Fibroblast of upper back skin (primary cell): Measurements from ENCODE around the gene CD151.
A peak's percentile ranks its signal among the peaks of the same experiment; 100 is the strongest.

ENCODE experiments used
- DNase-seq: peaks from one replicate; pipeline ENCODE4 v3.0.0-alpha.2; 2013

The CD151 gene

DNA sequence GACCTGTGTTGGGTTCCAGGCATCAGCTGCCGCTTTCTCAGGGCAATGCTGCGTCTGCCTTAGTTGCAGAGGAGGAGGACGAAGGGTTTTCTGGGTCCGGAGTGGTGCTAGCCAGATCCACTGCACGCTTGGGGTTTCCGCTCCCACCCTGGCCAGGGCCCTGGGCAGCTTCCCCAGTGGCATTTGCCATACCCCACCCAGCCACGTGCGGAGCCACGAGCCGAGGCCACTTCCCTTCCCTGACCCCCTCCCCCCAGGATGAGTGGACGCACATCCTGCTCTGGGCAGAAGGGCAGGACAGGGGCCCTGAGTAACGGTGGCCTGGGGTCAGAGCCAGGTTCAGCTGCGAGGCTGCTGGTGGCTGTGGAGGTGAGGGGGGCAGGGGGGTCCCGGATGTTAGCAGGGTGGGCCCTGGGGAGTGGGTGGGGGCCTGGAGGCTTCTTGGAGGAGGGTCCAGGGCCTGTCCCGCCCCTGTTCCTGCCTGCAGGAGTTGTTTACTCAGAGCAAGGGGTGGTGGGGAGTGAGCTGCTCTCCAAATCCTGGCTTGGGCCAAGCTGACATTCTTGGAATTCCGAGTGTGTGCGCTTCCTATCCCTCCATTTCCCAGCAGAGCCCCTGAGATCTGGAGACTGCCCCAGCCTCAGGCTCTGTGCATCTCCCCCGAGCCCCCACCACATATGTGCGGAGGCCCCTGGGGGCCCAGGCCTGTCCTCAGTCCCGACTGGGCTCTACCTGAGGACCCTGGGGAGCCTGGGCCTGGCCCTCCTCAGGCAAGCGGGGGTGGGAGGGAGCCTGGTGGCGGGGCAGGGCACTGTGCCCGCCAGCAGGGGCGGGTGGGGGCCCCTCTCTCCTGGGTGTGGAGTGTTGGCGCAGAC lies 11.3 kb downstream of the CD151 start:
- peak; percentile 97 for DNase-seq

DNA sequence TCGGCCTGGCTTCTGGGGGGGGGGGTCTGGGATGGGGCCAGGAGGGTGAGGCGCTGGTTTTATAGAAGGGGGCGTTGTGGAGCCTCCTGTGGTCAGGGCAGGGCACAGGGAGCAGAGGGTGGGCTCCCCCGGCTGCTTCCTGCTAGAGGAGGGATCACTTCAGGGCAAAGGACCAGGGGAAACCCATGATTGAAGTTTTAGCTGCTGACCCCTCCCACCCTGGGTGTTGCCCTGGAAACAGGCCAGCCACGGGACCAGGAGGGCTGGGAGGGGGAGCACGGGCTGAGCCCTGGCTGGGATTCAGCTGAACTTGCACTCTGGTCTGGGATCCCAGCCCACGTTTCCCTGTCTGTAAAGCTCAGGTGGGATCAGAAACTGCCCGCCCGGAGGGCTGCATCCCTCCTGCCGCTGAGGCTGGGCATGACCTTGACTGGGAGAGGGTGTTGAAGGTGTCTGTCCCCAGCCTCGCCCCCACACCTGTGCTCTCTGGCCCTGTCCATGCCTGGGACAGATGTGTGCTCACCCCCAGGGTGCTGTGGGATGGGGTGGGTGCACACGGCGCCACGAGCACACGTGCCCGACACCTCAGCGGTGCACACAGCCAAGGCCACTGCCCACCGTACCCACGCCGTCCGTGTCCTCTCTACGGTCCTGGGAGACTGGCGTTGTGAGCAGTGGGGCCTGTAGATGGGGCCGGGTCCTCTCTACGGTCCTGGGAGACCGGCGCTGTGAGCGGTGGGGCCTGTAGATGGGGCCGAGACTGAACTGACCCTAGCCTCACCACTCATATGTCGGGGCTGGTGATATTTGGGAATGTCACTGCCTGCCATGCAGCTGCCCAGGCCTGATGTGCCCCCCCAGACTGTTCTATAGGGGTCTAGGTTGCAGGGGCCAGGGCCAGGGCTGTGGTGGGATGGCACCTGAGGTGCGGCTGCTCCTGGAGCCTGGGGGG lies 12.2 kb downstream of the CD151 start:
- peak; percentile 92 for DNase-seq

DNA sequence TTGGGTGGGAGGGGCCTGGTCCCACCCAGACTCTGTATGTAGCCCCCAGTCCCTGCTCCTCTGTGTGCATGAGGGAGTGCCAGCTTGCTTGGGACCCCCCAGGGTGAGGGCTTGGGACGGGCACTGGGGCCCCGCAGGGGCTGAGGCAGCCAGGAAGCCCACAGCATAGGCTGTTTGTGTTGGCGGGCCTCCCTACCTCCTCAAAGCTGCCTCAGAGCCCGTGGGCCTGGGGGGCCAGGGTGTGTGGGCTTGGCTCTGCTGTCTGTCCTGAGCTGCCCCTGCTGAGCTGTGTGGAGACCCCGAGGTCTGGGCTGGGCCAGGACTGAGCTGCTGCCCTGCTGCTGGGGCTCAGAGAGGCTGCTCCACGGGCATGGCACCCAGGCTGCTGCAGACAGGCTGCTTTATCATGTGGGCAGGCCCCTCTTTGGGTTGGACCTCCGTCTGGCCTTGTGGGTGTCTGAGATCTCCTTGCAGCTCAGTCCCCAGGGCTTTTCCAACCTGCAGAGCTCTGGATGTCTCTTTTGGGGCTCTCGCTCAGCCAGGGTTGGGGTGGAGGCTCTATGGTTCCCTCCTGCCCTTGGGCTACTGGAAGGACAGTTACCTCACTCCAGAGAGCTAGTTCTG lies 13.2 kb downstream of the CD151 start:
- DNase-seq, result peak; percentile 64

DNA sequence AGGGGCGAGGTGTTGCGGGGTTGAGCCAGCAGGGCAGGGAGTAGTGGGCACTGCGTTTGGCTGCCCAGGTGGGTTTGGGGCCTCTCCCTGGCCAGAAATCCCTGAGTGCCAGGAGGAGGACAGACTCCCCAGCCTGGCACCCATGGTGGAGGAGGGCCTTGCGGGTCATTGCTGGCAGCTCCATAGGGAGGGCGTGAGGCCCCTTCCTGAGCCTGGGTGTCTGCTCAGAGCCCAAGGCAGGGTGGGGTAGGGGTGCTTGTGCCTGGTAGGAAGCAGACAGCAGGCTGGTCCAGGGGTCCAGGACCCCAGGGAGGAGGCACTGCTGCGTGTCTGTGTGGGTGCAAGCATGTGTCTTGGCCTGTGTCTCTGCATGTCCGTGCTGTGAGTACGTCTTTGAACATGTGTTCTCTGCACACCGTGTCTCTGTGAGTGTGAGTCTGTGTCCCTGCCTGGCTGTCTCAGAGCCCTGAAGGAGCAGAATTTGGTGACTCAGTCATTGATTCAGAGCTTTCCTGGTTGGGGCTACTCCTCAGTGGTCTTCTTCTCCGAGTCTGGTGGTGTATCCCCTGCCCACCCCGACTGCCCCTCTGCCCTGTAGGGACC lies 13.8 kb downstream of the CD151 start:
- no peak for DNase-seq

DNA sequence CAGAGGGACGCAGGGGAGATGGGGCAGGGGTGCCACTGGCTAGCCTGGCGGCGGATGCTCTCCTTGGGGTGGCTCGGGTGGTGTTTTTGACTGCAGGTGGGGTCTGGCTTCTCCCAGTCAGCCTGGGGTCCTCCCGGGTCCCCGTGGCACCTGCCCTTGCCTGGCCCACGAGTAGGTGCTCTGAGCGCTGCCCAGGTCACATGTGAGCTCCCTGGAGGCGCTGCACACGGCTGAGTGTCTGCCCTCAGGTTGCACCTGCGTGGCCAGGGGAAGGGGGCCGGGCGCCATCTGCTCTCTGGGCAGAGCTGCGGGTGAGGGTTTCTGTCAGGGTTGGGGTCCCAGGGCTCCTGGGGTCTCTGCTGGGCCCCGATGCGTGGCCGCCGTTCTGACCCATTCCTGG lies 15.1 kb downstream of the CD151 start:
- DNase-seq, result no peak

DNA sequence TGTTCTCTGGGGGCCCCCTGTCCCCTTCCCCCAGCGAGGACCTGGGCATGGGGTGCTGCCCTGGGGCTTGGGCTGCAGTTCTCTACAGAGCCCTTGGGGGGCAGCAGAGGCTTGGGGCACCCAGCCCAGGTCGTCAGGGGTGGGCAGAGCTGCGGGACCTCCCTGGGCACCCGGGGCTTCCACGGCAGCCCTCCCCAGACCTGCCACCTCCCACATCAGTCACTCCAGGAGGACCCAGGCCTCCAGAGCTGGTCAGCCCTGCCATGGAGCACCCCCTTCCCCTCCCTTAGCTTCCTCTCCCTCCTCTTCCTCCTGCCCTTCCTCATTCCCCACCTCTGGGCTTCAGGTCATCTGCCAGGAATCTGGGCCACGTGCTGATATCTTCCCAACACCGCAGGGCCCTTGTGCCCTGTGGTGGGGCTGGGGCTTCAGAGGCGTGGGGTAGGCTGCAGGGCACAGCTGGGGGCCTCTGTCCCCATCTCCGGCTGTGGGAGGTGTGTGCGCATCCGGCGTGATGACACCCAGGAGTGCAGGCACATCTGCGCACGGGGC lies 15.7 kb downstream of the CD151 start:
- DNase-seq, result no peak

DNA sequence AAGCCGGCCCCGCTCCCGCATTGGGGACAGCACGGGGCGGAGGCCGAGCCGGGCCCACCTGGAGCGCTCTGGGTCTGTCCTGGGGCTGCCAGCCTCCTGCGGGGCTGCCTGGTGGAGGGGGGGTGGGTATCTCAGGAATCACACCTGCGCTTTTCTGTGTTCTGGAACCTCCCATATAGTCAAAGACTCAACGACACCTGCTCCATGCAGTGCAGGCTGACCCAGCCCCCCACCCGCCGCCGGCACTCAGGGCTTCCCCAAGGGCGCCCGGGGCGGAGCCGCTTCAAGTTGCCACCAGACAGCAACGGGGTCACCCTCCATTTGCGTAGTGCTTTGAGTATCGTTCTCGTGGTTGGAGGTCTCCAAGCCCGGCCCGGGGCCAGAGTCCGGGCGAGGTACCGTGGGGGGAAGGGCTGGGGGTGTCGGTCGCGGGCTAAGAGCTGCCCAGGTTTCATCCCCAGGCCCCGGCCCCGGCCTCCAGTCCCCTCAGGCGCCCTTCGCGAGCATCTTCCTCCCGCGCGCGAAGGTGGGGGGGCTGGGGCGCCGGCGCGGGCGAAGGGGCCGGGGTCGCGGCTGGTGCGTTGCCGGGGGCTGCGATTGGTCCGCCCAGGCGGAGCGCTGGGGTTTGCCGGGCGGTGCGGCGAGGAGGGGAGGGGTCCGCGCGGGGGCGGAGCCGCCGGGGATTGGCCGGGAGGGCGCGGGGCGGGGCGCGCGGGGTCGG lies 16.5 kb downstream of the CD151 start:
- DNase-seq, result no peak

DNA sequence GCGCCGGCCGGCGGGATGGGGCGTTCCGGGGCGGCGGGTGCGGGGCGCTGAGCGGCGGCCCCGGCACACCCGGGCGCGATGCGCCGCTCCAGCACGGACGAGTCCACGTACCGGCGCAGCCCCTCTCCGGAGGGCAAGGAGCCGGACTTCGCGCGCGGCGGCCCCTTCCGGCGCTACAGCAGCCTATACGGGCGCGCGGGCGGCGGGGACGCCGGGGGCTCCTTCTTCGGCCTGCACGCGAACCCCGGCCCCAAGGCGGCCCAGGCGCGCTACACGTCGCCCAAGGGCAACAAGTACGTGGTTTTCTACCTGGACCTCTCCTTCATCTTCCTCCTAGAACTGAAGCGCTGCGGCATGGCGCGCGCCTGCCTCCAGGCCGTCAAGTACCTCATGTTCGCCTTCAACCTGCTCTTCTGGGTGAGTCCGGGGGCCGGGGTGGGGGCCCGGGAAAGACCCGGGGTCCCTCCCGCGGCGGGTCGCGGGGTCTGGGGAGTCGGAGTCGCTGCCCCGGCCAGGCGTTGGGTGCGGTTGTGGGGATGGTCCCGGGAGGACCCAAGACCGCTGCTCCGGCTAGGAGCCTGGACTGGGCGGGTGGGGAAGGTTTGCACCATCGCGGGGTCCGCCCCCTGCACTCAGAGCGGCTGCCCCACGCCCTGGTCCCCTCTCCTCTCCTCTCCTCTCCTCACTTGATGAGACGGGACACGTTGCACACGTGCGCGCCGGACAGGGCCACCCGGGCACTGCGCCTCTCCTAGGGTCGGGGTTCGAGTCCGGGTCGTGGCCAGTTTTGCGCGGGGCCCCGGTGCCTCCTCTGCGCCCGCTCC lies 17.4 kb downstream of the CD151 start:
- DNase-seq, result no peak

DNA sequence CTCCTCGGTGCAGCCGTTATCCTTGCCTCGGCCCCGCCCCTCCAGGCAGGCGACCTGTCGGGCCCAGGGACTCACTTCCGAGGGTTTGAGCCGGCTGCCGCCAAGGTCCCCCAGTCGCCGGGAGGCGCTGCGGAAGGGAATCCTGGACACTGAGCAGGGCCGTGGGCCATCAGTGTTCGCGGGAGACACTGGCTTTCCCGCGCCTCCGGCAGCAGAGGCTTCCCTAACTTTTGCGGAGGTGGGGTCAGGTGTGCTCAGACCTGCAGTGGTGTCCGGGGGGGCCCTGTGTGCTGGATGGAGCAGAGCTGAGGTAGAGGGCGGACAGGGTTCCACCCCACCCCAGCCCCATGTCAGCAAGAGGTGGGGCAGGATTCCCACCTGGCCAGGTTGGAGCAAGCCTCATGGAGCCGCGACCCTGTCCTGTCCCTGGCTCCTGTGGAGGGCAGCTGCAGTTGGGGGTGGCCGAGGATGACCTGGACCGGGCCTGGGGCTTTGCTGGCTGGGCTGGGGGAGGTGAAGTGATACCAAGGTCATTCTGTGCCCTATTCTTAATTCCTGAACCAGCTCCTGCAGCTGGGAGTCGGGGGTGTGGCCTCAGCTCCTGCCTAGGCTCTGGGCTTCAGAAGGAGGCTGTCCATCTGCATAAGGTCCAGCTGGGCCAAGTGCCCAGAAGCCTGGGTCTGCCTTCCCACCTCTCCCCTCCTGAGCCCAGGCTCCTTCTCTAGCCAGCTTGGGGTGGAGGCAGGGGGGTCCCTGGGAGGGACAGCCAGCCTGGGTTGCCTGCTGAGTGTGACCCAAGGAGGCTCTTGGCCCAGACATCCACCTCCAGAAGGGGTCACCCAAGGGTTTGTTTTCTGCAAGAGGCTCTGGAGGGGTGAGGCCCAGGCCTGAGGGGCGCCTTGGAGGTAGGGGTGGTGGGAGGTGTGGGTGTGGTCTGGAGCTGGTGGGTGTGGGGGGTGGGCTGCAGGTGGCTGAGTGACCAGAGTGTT lies 18.3 kb downstream of the CD151 start:
- DNase-seq, result no peak

DNA sequence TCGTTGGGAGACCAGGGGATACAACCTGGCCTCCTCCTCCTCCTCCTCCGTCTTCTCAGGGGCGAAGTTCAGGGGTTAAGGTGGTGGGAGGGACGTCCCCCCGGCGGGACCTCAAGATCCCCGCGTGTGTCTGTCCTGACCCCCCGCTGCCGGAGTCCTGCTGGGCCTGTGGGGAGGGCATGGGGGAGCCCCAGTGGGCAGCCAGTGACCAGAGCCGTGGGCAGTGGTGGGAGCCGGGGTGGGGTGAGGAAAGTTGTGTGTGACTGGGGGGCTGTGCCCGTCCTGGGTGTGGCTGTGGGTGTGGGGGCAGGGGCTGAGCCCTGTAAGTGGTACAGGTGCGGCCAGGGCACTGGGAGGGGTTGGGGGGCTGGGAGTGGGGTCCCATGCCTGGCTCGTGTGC lies 20.0 kb downstream of the CD151 start:
- no peak for DNase-seq

DNA sequence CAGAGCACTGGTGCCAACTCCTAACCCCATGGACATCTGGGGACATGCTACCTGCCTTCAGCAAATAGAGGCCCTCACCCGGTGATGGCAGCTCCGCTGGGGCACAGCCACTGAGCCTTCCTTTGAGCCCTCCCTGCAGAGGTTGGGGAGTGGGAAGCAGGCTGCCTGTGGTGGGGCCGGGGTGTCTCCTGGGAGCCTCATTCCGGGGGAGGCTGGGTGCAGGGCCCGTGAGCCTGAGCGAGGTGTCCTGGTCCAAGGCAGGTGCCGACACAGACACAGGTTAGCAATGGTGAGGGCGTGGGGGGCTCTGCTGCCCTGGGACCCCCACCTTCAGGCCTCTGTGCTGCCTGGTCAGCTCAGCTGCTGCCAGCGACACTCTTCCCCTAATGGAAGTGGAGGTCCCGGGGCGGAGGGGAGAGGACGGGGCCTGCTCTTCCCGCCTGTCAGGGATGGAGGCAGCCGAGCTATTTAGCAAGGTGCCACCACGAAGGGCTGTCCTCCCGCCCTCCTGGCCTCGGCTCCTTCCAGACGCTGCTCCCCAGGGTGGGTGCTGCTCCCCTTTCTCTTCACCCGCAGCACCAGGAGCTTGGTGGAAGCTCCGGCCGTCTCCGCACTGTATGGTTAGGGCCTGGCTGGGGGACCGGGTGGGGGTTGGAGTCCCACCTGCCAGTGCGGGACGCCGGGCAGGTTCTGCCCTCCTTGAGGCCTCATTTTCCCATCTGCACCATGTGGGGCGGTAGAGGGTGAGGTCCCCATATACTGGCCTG lies 21.1 kb downstream of the CD151 start:
- no peak for DNase-seq

DNA sequence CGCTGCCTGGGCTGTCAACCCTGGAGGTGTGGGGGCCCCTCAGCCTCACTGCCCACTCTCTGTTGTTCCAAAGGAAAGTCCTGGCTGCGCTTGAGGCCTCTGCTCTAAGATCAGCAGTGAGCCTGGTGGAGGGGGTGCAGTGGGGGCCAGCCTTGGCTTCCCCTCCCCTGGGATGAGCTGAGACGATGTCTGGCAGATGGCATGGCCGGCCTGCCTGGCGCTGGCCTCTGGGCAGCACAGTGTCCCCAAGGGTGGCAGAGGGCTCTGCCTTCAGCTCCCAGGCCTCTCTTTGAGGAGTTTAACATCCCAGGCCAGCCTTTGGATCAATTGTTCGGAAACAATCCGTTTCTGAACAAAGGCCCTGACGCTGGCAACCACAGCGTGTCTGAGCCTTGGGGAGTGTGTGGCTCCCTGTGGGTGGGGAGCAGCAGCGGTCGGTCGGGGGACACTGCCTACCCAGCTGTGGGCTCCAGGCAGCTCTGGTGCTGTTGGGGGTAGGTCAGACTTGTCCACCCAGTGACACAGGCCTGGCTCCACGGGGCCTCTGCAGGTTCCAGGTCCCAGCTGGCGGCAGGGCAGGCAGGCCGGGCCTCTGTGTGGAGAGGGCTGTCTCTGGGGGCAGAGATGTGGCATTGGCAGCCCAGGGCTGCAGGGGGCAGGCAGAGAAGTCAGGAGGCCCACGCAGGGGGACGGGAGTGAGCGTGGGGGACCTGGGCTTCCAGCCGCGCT lies 22.0 kb downstream of the CD151 start:
- DNase-seq, result no peak

DNA sequence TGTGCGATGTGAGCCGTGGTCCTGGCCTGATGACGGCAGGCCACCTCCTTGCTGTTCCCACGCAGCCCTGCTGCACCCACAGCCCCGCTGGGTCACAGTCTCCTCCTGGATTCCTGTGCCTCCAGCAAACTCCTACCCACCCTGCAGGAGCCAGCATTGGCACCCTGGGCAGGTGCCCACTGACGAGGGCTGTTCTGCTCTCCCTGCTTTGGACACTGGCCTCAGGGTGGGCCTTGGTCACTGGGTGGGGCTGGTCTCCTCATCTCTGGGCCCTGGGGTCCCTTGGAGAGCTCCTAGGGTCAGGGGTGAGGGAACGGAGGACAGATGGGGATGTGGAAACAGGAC lies 22.6 kb downstream of the CD151 start:
- DNase-seq, result no peak

DNA sequence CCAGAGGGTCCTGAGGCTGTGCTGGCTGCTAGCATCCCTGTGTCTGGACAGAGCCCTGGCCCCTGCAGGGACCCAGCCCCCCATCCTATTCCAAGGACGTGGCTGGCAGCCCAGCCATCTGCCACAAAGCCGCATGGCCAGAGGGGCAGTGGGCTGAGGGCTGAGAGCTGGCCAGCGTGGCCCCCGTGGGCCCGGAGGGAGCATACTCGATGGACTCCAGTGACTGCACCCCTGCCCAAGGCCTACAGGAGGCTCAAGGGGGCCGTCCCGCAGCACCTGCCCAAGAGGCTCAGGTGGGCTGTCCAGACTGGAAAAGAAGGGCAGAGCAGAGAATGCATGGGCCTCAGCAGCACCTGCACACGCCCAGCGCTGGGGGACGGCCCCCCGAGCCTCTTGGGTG lies 23.0 kb downstream of the CD151 start:
- no peak for DNase-seq

DNA sequence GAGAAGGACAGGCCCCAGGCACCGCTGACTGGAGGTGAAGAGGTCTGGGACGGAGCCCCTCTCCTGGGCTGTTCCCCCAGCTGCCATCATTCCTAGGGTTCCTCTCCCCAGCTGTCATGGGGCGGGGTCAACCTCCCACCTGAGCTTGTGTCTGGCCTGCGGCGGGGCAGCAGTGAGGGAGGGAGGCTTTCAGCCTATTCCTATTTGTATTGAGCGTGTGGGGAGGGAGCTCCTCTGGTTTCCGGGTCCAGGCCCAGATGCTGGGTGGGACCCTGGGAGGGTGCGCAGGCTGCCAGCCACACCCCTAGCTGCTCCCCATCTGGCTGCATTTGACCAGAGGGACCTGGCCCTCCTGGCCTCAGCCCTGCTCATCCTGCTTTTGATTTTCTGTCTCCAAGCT lies 23.6 kb downstream of the CD151 start:
- no peak for DNase-seq

DNA sequence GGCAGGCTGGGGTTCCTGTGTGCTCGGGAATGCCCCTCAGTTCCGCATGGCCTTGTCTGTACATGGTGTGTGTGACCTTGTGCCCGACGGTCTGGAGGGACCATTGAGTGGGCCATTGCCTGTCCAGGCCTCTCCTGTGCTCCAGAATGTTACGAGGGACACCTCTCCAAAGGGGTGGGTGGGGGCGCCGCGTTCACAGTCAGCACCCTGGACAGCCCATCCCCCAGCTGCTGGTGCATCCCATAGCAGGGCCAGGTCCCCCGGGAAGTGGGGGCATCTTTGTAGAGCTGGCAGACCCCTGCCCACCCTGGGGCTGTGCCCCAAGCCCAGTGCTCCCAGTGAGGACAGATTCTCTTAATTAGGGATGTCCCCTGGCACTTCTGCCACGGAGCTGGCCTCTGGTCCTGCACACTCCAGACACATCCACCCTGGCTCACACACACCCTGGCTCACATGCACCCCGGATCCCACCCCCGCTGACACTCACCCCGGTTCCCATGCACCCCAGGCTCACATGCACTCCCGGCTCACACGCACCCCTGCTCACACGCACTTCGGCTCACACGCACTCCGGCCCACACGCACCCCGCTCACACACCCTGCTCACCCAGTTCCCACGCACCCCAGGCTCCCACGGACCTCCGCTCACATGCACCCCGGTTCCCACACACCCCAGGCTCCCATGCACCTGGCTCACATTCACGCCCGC lies 25.5 kb downstream of the CD151 start:
- no peak for DNase-seq

DNA sequence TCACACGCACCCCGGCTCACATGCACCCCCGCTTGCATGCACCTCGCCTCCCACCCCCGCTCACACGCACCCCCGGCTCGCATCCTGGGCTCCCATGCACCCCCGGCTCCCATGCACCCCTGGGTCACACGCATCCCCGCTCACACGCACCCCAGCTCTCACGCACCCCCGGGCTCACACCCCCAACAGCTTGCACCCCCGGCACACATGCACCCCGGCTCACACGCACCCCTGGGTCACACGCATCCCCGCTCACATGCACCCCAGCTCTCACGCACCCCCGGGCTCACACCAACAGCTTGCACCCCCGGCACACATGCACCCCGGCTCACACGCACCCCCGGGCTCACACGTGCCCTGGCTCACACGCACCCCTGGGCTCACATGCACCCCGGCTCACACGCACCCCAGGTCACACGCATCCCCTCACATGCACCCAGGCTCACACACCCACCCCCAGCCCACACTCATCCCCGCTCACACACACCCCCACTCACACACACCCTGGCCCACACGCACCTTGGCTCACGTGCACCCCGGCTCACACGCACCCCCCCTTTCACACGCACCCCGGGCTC lies 26.1 kb downstream of the CD151 start:
- no peak for DNase-seq
